Stimulated activated CD4-positive, alpha-beta T cell treated with anti-CD3 and anti-CD28 coated beads, Interleukin-4, amount 100 ng/mL, for 48 hours (primary cell): ENCODE measurements around the gene PPP4C.

ENCODE experiments used
- DNase-seq, 2 donors: peaks; one replicate each; pipeline ENCODE4 v3.0.0-alpha.2; 2020; ENCODE audit warnings: low read depth in 2 of 2

PPP4C gene

DNA sequence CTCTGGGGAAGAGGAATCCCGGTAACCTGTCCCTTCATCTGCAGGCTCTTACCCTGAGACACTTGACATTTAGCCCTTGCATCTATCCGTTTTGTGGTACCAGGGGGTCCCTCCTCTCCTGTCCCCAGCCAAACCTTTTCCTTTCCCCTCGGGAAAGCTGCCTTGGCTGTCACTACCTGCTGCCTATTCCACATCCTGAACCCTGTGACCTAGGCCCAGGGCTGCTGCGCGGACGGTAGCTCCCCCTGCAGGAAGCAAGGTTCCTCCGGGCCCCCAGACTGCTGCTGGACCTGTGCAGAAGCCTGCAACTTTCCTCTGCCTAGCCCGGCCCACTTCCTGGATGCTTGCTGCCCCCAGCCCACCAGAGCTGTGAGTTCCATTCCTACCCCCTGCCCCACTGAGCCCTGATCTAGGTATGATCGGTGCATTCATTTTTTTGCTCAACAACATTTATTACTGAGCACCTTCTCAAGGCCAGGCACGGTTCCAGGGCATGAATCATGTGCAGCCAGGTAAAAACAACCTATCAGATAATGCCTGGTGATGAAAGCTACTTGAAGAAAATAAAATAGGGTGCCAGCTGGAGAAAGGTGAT, 20.7 kb upstream of the PPP4C start:
- peak in 1 of 2 donors; percentile 55 for DNase-seq

- DNase-seq: no peak
Observed at GRCh38 chr16:30060346-30060745, 15.4 kb upstream of the PPP4C start.

GRCh38 chr16:30060836-30061554, 14.8 kb upstream of the PPP4C start:
- DNase-seq: no peak

GRCh38 chr16:30063278-30063892, 12.4 kb upstream of the PPP4C start:
- no peak for DNase-seq

DNA sequence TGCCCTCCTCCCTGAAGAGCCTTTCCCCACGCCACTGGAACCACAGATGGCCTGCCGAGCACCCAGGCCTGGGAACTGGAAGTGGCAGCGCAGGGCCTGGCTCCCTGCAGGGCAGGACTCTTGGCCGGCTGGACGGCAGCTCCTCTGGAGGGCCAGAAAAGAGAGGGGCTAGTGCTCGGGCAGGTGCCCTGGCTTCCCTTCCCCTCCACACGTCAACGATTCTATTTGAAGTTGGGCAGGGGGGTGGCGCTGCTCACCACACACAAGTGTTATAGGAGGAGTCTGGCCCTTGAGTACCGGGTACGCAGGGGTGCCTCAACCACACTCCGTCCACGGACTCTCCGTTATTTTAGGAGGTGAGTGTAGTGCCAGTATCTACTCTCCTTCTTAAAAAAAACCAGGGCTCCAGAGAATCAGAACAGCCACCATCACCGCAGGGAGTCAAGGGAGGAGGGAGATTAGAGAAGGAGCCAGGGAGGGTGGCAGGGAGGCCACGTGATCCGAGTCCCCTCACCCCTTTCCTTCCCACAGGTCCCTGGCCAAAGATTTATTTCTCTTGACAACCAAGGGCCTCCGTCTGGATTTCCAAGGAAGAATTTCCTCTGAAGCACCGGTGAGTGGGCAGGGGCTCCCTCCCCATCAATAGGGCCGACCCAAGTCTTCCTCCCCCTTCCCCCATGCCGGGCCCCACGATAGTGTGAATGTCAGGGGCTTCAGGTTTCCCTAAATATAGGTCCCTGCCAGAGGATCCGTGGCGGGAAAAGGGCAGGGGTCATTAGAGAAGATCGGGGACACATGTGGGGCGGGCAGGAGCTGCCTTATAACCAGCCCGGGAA, 11.7 kb upstream of the PPP4C start:
- peak; percentile 55 to 66 for DNase-seq

DNA sequence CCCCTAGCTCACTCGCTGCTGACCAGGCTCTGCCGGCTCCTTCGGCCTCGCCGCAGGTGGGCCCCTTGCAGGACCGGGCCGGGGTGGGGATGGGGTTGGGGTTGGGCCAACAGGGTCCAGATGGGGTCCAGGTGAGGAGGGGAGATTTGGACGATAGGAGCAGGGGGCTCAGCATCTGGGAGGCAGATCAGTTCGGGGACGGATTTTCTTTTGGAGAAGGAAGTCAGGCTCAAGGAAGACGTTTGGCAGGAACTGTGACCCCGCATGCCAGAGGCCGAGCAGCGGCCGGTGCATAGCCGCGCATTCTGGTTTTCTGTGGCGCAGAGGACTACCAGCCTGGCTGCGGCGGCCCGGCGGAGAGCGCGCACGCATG, 11.1 kb upstream of the PPP4C start:
- DNase-seq: no peak

DNA sequence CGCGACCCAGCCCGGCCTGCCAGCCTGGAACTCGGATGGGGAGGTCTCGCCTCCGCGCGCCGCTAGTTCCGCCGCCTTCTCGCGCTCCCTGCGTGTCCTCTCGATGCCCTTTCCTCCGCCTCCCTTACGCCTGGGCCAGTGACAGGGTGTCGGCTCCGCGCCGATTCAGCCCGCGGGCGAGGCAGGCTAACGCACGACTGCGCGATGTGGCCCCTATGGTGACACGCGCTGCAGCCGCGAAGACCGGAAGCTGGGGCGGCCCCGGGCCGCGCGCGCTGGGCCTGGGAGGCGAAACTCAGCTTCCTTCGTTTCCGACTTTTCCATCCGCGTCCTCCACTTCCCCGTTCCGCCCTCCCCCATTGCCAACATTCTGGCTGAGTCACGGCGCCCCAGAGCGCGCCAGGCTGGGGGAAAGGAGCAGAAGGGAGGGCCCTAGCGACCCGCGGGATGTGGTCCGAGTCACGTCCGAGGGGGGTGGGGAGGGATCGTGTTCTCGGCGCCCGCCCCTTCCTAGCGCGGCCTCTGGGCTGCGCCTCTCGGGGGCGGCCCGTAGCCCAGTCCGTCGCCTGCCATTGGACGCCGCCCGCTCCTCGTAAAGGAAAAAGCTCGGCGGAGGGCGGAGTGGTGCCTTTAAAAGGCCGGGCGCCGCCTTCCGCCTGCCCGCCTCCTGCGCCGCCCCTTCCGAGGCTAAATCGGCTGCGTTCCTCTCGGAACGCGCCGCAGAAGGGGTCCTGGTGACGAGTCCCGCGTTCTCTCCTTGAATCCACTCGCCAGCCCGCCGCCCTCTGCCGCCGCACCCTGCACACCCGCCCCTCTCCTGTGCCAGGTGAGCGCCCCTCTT, 10.5 kb upstream of the PPP4C start, which contains the start of gene ALDOA:
Gene ALDOA, plus strand, starts transcription at position 659 of the 841 bp plus-strand sequence. CDS start 1,138 bp downstream, outside the sequence.
- DNase-seq: peak; percentile 94 to 97

- DNase-seq: peak; percentile 29 to 45
Observed at GRCh38 chr16:30065943-30066760, 9.6 kb upstream of the PPP4C start.

DNA sequence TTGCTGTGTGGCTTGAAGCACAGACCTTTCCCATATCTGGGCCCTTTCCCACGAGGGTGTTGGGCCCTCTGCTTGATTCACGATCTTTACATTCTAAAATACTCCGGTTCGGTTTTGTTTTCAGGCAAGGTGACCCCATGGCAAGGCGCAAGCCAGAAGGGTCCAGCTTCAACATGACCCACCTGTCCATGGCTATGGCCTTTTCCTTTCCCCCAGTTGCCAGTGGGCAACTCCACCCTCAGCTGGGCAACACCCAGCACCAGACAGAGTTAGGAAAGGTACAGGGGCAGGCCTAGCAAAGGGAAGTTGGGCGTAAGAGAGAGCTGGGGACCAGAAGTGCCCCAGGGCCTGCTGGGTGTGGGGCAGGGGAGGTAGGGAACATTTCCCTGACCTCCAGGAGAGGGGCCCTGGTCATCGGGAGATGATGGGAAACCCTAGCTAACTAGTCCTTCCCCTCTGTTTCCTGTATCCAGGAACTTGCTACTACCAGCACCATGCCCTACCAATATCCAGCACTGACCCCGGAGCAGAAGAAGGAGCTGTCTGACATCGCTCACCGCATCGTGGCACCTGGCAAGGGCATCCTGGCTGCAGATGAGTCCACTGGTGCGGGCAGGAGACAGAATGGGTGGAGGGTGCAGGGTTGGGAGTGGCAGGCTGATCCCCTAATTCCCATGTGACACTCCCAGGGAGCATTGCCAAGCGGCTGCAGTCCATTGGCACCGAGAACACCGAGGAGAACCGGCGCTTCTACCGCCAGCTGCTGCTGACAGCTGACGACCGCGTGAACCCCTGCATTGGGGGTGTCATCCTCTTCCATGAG, 8.8 kb upstream of the PPP4C start:
- DNase-seq: no peak

DNA sequence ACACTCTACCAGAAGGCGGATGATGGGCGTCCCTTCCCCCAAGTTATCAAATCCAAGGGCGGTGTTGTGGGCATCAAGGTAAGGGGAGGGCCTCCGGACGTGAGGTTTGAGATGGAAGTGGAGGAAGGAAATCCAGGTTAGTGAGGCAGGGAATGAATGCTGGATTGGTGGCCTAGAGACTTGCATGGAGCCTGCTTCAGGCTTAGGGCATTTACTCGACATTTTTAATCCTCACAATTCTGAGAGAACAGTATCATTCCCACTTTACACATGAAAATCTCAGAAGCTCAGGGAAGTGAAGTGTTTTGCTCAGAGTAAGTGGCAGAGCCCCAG, 8.2 kb upstream of the PPP4C start:
- no peak for DNase-seq

DNA sequence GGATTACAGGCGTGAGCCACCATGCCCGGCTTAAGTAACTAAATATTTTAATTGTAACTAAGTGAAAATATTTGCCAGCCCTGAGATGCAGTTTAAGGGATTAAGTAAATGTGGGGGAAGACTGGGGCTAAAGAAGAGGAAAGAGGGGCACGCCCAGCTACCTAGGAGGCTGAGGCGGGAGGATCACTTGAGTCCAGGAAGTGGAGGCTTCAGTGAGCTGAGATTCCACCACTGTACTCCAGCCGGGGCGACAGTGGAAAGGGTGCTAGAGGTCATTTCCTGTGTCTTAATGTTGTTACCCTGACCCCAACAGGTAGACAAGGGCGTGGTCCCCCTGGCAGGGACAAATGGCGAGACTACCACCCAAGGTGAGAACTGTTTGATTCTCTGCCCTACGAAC, 7.5 kb upstream of the PPP4C start:
- DNase-seq: no peak

DNA sequence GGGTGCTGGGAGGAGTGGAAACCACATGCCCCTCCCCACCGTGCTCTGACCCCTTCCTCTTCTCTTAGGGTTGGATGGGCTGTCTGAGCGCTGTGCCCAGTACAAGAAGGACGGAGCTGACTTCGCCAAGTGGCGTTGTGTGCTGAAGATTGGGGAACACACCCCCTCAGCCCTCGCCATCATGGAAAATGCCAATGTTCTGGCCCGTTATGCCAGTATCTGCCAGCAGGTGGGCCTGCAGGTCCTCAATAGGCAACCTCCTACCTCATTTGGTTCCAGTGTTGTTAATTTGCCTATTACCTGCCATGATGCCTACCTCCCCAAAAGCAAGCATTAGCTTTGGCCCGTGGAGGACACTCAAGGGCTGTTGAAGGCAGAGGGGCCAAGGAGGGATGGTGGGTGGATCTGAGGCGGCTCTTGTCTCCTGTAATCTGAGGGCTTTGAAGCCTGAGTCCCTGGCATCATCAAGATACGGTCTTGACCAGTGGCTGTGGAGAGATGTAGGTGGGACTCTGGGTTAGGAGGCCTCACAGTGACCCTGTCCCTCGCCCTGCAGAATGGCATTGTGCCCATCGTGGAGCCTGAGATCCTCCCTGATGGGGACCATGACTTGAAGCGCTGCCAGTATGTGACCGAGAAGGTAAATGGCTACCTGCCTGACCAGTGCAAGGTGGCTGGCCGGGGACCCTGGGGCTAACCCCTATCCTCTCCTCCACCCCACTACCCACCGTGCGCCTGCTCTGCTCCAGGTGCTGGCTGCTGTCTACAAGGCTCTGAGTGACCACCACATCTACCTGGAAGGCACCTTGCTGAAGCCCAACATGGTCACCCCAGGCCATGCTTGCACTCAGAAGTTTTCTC, 6.8 kb upstream of the PPP4C start:
- DNase-seq: peak in 1 of 2 donors; percentile 52

- no peak for DNase-seq
Observed at GRCh38 chr16:30069611-30070462, 6.0 kb upstream of the PPP4C start.

GRCh38 chr16:30070490-30070889, 5.3 kb upstream of the PPP4C start:
- DNase-seq: no peak

DNA sequence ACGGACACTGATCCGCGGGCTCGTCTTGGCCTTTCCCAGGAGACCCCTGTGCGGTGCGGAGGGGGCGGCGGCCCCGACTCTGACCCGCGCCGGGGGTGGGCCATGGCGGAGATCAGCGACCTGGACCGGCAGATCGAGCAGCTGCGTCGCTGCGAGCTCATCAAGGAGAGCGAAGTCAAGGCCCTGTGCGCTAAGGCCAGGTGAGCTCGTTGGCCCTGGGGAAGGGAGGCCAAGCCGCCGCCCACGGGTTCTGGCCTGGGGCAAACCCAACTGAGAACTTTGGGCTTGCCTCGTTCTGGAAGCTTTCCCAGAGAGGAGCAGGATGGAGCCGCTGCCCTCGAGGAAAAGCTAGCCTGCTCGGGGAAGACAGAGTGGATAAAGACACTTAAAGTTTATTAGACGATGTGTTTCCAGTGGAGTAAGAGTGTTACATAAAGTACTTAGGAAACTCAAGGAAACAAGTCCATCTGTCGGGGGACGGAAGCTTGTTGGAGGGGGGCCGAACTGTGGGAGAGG, 540 bp downstream of the PPP4C start:
- no peak for DNase-seq

GRCh38 chr16:30077656-30078055, 1.9 kb downstream of the PPP4C start:
- no peak for DNase-seq

GRCh38 chr16:30078744-30079143, 3.0 kb downstream of the PPP4C start:
- DNase-seq: no peak

- DNase-seq: no peak
Observed at GRCh38 chr16:30079480-30079879, 3.7 kb downstream of the PPP4C start.
